ENCODE measurements around the gene SPN. TPM values are rescaled to one million over a fixed set of nuclear protein-coding genes. Genes with fewer than 3 reads are reported as not detected.

Gene SPN
- total and polyA plus RNA-seq, 9 of the 15 experiments (the other 6 are each of a cell fraction or from before 2014, with no cell fraction given), result 24.3 to 225 (median 79.4) TPM

- Histone ChIP-seq H4K20me1 (replicated peaks; ENCODE audit: control insufficient read depth, insufficient read depth, low read length) (0 out of 2 replicates have a peak, but pooled peaks cover under 1% of the 10 kb centered on the region), H3K4me2 (ENCODE audit: insufficient read depth, low read length) (no peak overlapping the region), H3K27ac (ENCODE audit: extremely low read depth, low read depth, low read length) (no peak overlapping the region), H3K36me3 (ENCODE audit: control insufficient read depth, insufficient read depth, low read length) (peaks cover 28% of the 10 kb centered on the region; the same call in 2 of the 3 replicates), H3K4me1 (replicated peaks in 1 of 2; ENCODE audit: control insufficient read depth in 2 of 2, insufficient read depth in 2 of 2, low read length in 2 of 2) (peaks cover 17 to 37% of the 10 kb centered on the region in 2 experiments), H3K79me2 (ENCODE audit: control insufficient read depth, insufficient read depth, low read length) (peaks cover 12% of the 10 kb centered on the region), H3K9me1 (ENCODE audit: control insufficient read depth, insufficient read depth, low read length) (peaks cover under 1% of the 10 kb centered on the region), H3K9ac (ENCODE audit: insufficient read depth in 1 of 2, low read depth in 2 of 2, low read length in 2 of 2) (no peak overlapping the region), H3K9me3 (replicated peaks; ENCODE audit: control insufficient read depth, insufficient read depth, low read depth, low read length) (0 out of 2 replicates have a peak, but pooled peaks cover 1% of the 10 kb centered on the region), H2AFZ (ENCODE audit: low read depth, low read length) (no peak overlapping the region), H3K4me3 (no peak overlapping the region), H3K27me3 (ENCODE audit: control insufficient read depth in 2 of 2, insufficient read depth in 2 of 2, low read length in 2 of 2) (no peaks in the 10 kb centered on the region)
- FAIRE-seq (no peak), ATAC-seq (no peak), DNase-seq (ENCODE audit: extremely low read depth in 1 of 4, low spot score in 3 of 4) (no peak)
- WGBS (ENCODE audit: insufficient coverage, low coverage, missing lambda C conversion rate), result 93% methylated on average over 16 of the region's 21 CpGs
- BruUV-seq (replicated peaks), result no TSS peak
- intact Hi-C loops (cut with micrococcal nuclease), result loop anchor here (5.0 kb wide), 1 partner anchor 35 kb away; the partner anchor contains the start of gene SPN
- in situ Hi-C loops (cut with MboI), result loop anchor here (10.0 kb wide), 1 partner anchor 328 kb away; the partner anchor contains the start of gene C16orf92
- POLR2A ChIA-PET, result no interaction called here
- CTCF ChIA-PET (ENCODE audit: low intra/inter-chr PET ratio), result no interaction called here
- TF ChIP-seq POLR2B (IDR thresholded peaks at IDR 0.05; ENCODE audit: low read depth, partially characterized antibody), result no peak
- no peak for TF ChIP-seq CHD4 (IDR thresholded peaks at IDR 0.05; ENCODE audit: insufficient read depth, insufficient replicate concordance, low read depth, low read length, poor library complexity, severe bottlenecking)
- TF ChIP-seq ZNF133 (CRISPR knock-in tag; IDR thresholded peaks at IDR 0.05), result no peak
- TF ChIP-seq RBM14 (IDR thresholded peaks at IDR 0.05; ENCODE audit: borderline replicate concordance, insufficient read depth, low read depth, low read length), result 0 out of 2 replicates have a peak, but pooled peaks have one; percentile 36
- no peak for TF ChIP-seq NCOA4 (IDR thresholded peaks at IDR 0.05; ENCODE audit: partially characterized antibody)
- TF ChIP-seq USF1 (CRISPR knock-in tag; IDR thresholded peaks at IDR 0.05), result no peak
- TF ChIP-seq GTF2A2 (tag; IDR thresholded peaks at IDR 0.05), result no peak
- TF ChIP-seq RBFOX2 (IDR thresholded peaks at IDR 0.05; ENCODE audit: low read depth, low read length), result peak; percentile 55
- TF ChIP-seq ELF4 (CRISPR knock-in tag; IDR thresholded peaks at IDR 0.05), result no peak
- TF ChIP-seq RAD51 (IDR thresholded peaks at IDR 0.05; ENCODE audit: borderline replicate concordance, low read depth), result no peak
- no peak for TF ChIP-seq CSDE1 (IDR thresholded peaks at IDR 0.05)
- peak; percentile 73 for TF ChIP-seq POLR2G (IDR thresholded peaks at IDR 0.05; ENCODE audit: low read depth, low read length)
- TF ChIP-seq E2F1 (CRISPR knock-in tag; IDR thresholded peaks at IDR 0.05), result no peak
- TF ChIP-seq RBM22 (IDR thresholded peaks at IDR 0.05; ENCODE audit: low read depth, low read length, poor library complexity, severe bottlenecking), result peak; percentile 84
These were observed 33.9 kb downstream of the SPN start for GRCh38 chr16:29696881-29697331.
